ENCODE data around the gene PAF1.

Gene PAF1

DNA sequence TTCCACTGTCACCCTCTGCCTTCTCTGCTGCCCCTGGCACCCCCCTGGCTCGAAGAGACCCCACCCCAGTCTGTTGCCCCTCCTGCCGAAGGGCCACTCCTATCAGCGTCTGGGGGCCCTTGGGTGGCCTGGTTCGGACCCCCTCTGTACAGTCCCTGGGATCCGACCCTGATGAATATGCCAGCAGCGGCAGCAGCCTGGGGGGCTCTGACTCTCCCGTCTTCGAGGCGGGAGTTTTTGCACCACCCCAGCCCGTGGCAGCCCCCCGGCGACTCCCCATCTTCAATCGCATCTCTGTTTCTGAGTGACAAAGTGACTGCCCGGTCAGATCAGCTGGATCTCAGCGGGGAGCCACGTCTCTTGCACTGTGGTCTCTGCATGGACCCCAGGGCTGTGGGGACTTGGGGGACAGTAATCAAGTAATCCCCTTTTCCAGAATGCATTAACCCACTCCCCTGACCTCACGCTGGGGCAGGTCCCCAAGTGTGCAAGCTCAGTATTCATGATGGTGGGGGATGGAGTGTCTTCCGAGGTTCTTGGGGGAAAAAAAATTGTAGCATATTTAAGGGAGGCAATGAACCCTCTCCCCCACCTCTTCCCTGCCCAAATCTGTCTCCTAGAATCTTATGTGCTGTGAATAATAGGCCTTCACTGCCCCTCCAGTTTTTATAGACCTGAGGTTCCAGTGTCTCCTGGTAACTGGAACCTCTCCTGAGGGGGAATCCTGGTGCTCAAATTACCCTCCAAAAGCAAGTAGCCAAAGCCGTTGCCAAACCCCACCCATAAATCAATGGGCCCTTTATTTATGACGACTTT, 17.7 kb upstream of the PAF1 start:
- peaks cover 7% of the 10 kb centered on the region for H3K27me3 ChIP-seq (ENCODE audit: insufficient read depth, poor library complexity, severe bottlenecking)
- no peak for TF ChIP-seq POLR2AphosphoS5 (IDR thresholded peaks at IDR 0.05; ENCODE audit: low read depth)
- TF ChIP-seq, protein P1, sequence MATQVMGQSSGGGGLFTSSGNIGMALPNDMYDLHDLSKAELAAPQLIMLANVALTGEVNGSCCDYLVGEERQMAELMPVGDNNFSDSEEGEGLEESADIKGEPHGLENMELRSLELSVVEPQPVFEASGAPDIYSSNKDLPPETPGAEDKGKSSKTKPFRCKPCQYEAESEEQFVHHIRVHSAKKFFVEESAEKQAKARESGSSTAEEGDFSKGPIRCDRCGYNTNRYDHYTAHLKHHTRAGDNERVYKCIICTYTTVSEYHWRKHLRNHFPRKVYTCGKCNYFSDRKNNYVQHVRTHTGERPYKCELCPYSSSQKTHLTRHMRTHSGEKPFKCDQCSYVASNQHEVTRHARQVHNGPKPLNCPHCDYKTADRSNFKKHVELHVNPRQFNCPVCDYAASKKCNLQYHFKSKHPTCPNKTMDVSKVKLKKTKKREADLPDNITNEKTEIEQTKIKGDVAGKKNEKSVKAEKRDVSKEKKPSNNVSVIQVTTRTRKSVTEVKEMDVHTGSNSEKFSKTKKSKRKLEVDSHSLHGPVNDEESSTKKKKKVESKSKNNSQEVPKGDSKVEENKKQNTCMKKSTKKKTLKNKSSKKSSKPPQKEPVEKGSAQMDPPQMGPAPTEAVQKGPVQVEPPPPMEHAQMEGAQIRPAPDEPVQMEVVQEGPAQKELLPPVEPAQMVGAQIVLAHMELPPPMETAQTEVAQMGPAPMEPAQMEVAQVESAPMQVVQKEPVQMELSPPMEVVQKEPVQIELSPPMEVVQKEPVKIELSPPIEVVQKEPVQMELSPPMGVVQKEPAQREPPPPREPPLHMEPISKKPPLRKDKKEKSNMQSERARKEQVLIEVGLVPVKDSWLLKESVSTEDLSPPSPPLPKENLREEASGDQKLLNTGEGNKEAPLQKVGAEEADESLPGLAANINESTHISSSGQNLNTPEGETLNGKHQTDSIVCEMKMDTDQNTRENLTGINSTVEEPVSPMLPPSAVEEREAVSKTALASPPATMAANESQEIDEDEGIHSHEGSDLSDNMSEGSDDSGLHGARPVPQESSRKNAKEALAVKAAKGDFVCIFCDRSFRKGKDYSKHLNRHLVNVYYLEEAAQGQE (IDR thresholded peaks at IDR 0.05; ENCODE audit: insufficient replicate concordance, low read depth): no peak
- TF ChIP-seq SPI1 (IDR thresholded peaks at IDR 0.05; ENCODE audit: borderline replicate concordance, low read depth): no peak
- H3K27ac ChIP-seq (replicated peaks): peak overlapping the region; percentile 95
- peak overlapping the region; percentile 91 for H3K4me3 ChIP-seq (replicated peaks; ENCODE audit: insufficient read depth, low read length)
- no peak for DNase-seq (ENCODE audit: low read depth in 1 of 2, low spot score in 1 of 2)

DNA sequence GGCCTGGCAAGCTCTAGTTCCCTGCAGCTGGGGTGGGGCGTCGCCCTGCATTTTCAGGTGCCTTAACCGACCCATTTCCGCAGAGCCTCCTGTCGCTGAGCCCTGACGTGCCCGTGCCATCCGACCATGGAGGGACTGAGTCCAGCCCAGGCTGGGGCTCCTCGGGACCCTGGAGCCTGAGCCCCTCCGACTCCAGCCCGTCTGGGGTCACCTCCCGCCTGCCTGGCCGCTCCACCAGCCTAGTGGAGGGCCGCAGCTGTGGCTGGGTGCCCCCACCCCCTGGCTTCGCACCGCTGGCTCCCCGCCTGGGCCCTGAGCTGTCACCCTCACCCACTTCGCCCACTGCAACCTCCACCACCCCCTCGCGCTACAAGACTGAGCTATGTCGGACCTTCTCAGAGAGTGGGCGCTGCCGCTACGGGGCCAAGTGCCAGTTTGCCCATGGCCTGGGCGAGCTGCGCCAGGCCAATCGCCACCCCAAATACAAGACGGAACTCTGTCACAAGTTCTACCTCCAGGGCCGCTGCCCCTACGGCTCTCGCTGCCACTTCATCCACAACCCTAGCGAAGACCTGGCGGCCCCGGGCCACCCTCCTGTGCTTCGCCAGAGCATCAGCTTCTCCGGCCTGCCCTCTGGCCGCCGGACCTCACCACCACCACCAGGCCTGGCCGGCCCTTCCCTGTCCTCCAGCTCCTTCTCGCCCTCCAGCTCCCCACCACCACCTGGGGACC, 16.9 kb upstream of the PAF1 start:
- H3K27ac ChIP-seq (replicated peaks): peak overlapping the region; percentile 87
- peak; percentile 10; the same call in 1 of the 2 replicates for TF ChIP-seq POLR2AphosphoS5 (IDR thresholded peaks at IDR 0.05; ENCODE audit: low read depth)
- TF ChIP-seq, protein P1 (IDR thresholded peaks at IDR 0.05; ENCODE audit: insufficient replicate concordance, low read depth): no peak
- H3K27me3 ChIP-seq (ENCODE audit: insufficient read depth, poor library complexity, severe bottlenecking): peaks cover 4% of the 10 kb centered on the region
- peak overlapping the region; percentile 91 for H3K4me3 ChIP-seq (replicated peaks; ENCODE audit: insufficient read depth, low read length)
- peak in 1 of 2 experiments; percentile 56 for DNase-seq (ENCODE audit: low read depth in 1 of 2, low spot score in 1 of 2)

DNA sequence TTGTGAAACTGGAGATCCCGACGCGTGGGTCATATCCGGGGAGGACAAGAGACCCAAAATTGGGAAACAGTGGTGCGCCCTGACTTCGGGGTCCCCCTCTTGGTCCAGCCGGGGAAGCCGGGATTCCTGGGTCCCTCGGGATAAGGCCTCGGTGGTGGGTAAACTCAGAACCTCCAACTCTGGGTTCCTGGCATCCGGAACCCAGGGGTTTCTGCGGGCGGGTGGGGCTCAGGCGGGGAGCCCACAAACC, 16.4 kb upstream of the PAF1 start:
- Histone ChIP-seq H3K27ac (replicated peaks) (peak overlapping the region; percentile 87), H3K27me3 (ENCODE audit: insufficient read depth, poor library complexity, severe bottlenecking) (no peaks in the 10 kb centered on the region), H3K4me3 (replicated peaks; ENCODE audit: insufficient read depth, low read length) (peak overlapping the region; percentile 91)
- TF ChIP-seq, protein P1 (IDR thresholded peaks at IDR 0.05; ENCODE audit: insufficient replicate concordance, low read depth): no peak
- TF ChIP-seq GABPA (IDR thresholded peaks at IDR 0.05; ENCODE audit: low read depth): 0 out of 2 replicates have a peak, but pooled peaks have one; percentile 35
- TF ChIP-seq, protein P2, sequence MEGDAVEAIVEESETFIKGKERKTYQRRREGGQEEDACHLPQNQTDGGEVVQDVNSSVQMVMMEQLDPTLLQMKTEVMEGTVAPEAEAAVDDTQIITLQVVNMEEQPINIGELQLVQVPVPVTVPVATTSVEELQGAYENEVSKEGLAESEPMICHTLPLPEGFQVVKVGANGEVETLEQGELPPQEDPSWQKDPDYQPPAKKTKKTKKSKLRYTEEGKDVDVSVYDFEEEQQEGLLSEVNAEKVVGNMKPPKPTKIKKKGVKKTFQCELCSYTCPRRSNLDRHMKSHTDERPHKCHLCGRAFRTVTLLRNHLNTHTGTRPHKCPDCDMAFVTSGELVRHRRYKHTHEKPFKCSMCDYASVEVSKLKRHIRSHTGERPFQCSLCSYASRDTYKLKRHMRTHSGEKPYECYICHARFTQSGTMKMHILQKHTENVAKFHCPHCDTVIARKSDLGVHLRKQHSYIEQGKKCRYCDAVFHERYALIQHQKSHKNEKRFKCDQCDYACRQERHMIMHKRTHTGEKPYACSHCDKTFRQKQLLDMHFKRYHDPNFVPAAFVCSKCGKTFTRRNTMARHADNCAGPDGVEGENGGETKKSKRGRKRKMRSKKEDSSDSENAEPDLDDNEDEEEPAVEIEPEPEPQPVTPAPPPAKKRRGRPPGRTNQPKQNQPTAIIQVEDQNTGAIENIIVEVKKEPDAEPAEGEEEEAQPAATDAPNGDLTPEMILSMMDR (IDR thresholded peaks at IDR 0.05; ENCODE audit: insufficient read depth, low read length): no peak
- no peak for DNase-seq (ENCODE audit: low read depth in 1 of 2, low spot score in 1 of 2)

Measured in HL-60 (cell line).